Skeletal muscle satellite cell (primary cell): ENCODE results near the gene FAS. TPM values are rescaled to one million over a fixed set of nuclear protein-coding genes. Genes with fewer than 3 reads are reported as not detected.

ENCODE experiments used
- H3K27me3 ChIP-seq: 2 replicates; pipeline ENCODE4 v1.7.0; 2013; ENCODE audit warnings: low read length; ENCODE audit not compliant: control insufficient read depth, insufficient read depth
- H3K36me3 ChIP-seq: 2 replicates; pipeline ENCODE4 v1.7.0; 2013; ENCODE audit warnings: mild to moderate bottlenecking, control low read depth, low read length; ENCODE audit not compliant: insufficient read depth
- H3K4me1 ChIP-seq: 2 replicates; pipeline ENCODE4 v1.7.0; 2013; ENCODE audit warnings: low read length; ENCODE audit not compliant: control insufficient read depth, insufficient read depth
- H3K4me2 ChIP-seq: 2 replicates; pipeline ENCODE4 v1.7.0; 2013; ENCODE audit warnings: mild to moderate bottlenecking, low read length
- H3K4me3 ChIP-seq: 2 replicates; pipeline ENCODE4 v1.7.0; 2013; ENCODE audit warnings: low read length
- H3K9ac ChIP-seq: 2 replicates; pipeline ENCODE4 v1.7.0; 2013; ENCODE audit warnings: mild to moderate bottlenecking, low read depth, low read length, moderate library complexity
- H3K9me3 ChIP-seq: replicated peaks from 2 replicates; pipeline ENCODE4 v1.7.0; 2013; ENCODE audit warnings: mild to moderate bottlenecking, control low read depth, low read length
- total RNA-seq: library from RNA; depleted of rRNA; stranded (reverse); fragments of >200 nt; gene quantifications from 2 replicates; pipeline ENCODE4 v1.2.3, GENCODE V29; 2012; rRNA removed

FAS gene
- 53.7 and 68.2 TPM in 2 replicates for total RNA-seq

- H3K4me2 ChIP-seq: peak within 1 kb of the TSS; percentile 92
- H3K4me3 ChIP-seq: peak within 1 kb of the TSS; percentile 84
- H3K9me3 ChIP-seq: no peaks in the 10 kb centered on the region
- H3K36me3 ChIP-seq: no peaks in the 10 kb centered on the region
- no peaks in the 10 kb centered on the region for H3K27me3 ChIP-seq
- peaks cover 35% of the 10 kb centered on the region for H3K4me1 ChIP-seq
- peak within 1 kb of the TSS; percentile 95 for H3K9ac ChIP-seq
Observed at GRCh38 chr10:88990384-88991160, at the start of gene FAS. Gene FAS (plus strand): TSS chr10:88990798. CDS start chr10:88990877, 79 bp downstream.

GRCh38 chr10:88941026-88941425 is 49.6 kb upstream of the FAS start:
- no peaks in the 10 kb centered on the region for H3K27me3 ChIP-seq
- H3K4me1 ChIP-seq: no peaks in the 10 kb centered on the region
- H3K4me3 ChIP-seq: no peak overlapping the region
- no peak overlapping the region for H3K4me2 ChIP-seq
- no peak overlapping the region for H3K9ac ChIP-seq
- H3K9me3 ChIP-seq: no peaks in the 10 kb centered on the region
- peaks cover 27% of the 10 kb centered on the region for H3K36me3 ChIP-seq

- H3K27me3 ChIP-seq: no peaks in the 10 kb centered on the region
- no peak overlapping the region for H3K9ac ChIP-seq
- no peaks in the 10 kb centered on the region for H3K4me1 ChIP-seq
- H3K36me3 ChIP-seq: peaks cover 16% of the 10 kb centered on the region
- no peak overlapping the region for H3K4me3 ChIP-seq
- H3K4me2 ChIP-seq: no peak overlapping the region
- H3K9me3 ChIP-seq: no peaks in the 10 kb centered on the region
Observed at GRCh38 chr10:88943778-88944177, 46.8 kb upstream of the FAS start.

- Histone ChIP-seq H3K4me1 (peaks cover 1% of the 10 kb centered on the region), H3K4me2 (no peak overlapping the region)
Observed at GRCh38 chr10:88944813-88945212, 45.8 kb upstream of the FAS start.

GRCh38 chr10:88946200-88946599 is 44.4 kb upstream of the FAS start:
- Histone ChIP-seq H3K27me3 (no peaks in the 10 kb centered on the region), H3K4me3 (no peak overlapping the region), H3K4me2 (no peak overlapping the region), H3K36me3 (peaks cover 10% of the 10 kb centered on the region), H3K9ac (no peak overlapping the region), H3K9me3 (no peaks in the 10 kb centered on the region), H3K4me1 (peaks cover 15% of the 10 kb centered on the region)

More at GRCh38 chr10:88944813-88945212, 45.8 kb upstream of the FAS start:
- no peaks in the 10 kb centered on the region for H3K9me3 ChIP-seq
- no peak overlapping the region for H3K9ac ChIP-seq
- no peaks in the 10 kb centered on the region for H3K27me3 ChIP-seq
- no peak overlapping the region for H3K4me3 ChIP-seq
- H3K36me3 ChIP-seq: peaks cover 13% of the 10 kb centered on the region

GRCh38 chr10:88946965-88947590 is 43.5 kb upstream of the FAS start:
- H3K9me3 ChIP-seq: no peaks in the 10 kb centered on the region
- peaks cover 9% of the 10 kb centered on the region for H3K36me3 ChIP-seq

GRCh38 chr10:88949051-88949450 is 41.5 kb upstream of the FAS start:
- Histone ChIP-seq H3K36me3 (no peaks in the 10 kb centered on the region), H3K4me3 (no peak overlapping the region), H3K27me3 (no peaks in the 10 kb centered on the region), H3K9ac (no peak overlapping the region), H3K9me3 (no peaks in the 10 kb centered on the region), H3K4me1 (peaks cover 35% of the 10 kb centered on the region), H3K4me2 (no peak overlapping the region)

More at GRCh38 chr10:88946965-88947590, 43.5 kb upstream of the FAS start:
- H3K9ac ChIP-seq: no peak overlapping the region
- no peak overlapping the region for H3K4me2 ChIP-seq
- peaks cover 20% of the 10 kb centered on the region for H3K4me1 ChIP-seq
- H3K27me3 ChIP-seq: no peaks in the 10 kb centered on the region
- H3K4me3 ChIP-seq: no peak overlapping the region

- no peaks in the 10 kb centered on the region for H3K36me3 ChIP-seq
- H3K4me3 ChIP-seq: no peak overlapping the region
- peak overlapping the region; percentile 73 for H3K4me2 ChIP-seq
- H3K27me3 ChIP-seq: no peaks in the 10 kb centered on the region
- no peaks in the 10 kb centered on the region for H3K9me3 ChIP-seq
- peaks cover 35% of the 10 kb centered on the region for H3K4me1 ChIP-seq
- H3K9ac ChIP-seq: peak overlapping the region; percentile 76
Observed at GRCh38 chr10:88949912-88950837, 40.4 kb upstream of the FAS start.

GRCh38 chr10:88952647-88953111 is 37.9 kb upstream of the FAS start, which contains the start of gene ACTA2:
Gene ACTA2 (minus strand): TSS chr10:88952773. CDS start chr10:88948930, 3,843 bp downstream.
- Histone ChIP-seq H3K4me3 (peak within 1 kb of the TSS; percentile 23), H3K4me1 (peaks cover 35% of the 10 kb centered on the region)

GRCh38 chr10:88953662-88954061 is 36.9 kb upstream of the FAS start:
- no peak overlapping the region for H3K4me3 ChIP-seq
- H3K4me2 ChIP-seq: no peak overlapping the region
- H3K9me3 ChIP-seq: no peaks in the 10 kb centered on the region
- no peaks in the 10 kb centered on the region for H3K27me3 ChIP-seq
- H3K4me1 ChIP-seq: peaks cover 37% of the 10 kb centered on the region
- no peak overlapping the region for H3K9ac ChIP-seq
- no peaks in the 10 kb centered on the region for H3K36me3 ChIP-seq

More at GRCh38 chr10:88952647-88953111, 37.9 kb upstream of the FAS start, which contains the start of gene ACTA2:
- Histone ChIP-seq H3K9ac (peak within 1 kb of the TSS; percentile 76), H3K9me3 (no peaks in the 10 kb centered on the region), H3K4me2 (peak within 1 kb of the TSS; percentile 73), H3K36me3 (no peaks in the 10 kb centered on the region), H3K27me3 (no peaks in the 10 kb centered on the region)
